Keratinocyte (primary cell): ENCODE data around the gene TSEN34. TPM values are rescaled to one million over a fixed set of nuclear protein-coding genes. Genes with fewer than 3 reads are reported as not detected.
"Not testable (repeated sequence)": the region's sequence is repeated elsewhere in the genome, so short reads cannot be mapped to it uniquely, and the experiment has no call there.

Source experiments
- DNase-seq: peaks from one replicate; pipeline ENCODE4 v3.0.0-alpha.2; 2011; ENCODE audit warnings: low read depth, missing footprints, low spot score
- FAIRE-seq: peaks from 2 replicates; lab custom pipeline; 2011; peaks lifted over from hg19 to GRCh38; lab: Jason Lieb, UNC
- H2AFZ ChIP-seq: 2 replicates; pipeline ENCODE4 v1.6.0; 2012; ENCODE audit warnings: low read length, control low read depth, inconsistent platforms; ENCODE audit not compliant: control insufficient read depth
- H3K27ac ChIP-seq: 2 replicates; pipeline ENCODE4 v1.5.1; 2011; ENCODE audit warnings: low read length; ENCODE audit not compliant: control insufficient read depth, insufficient read depth
- H3K27me3 ChIP-seq: 3 replicates; pipeline ENCODE4 v1.6.0; 2011; ENCODE audit warnings: low read length; ENCODE audit not compliant: control insufficient read depth, insufficient read depth; ENCODE audit errors: extremely low read depth
- H3K36me3 ChIP-seq, 2 experiments: 2 replicates in 1 of 2; 3 replicates in 1 of 2; pipeline ENCODE4 v1.5.1; 2011; ENCODE audit warnings: low read length in 2 of 2, mild to moderate bottlenecking in 1 of 2; ENCODE audit not compliant: control insufficient read depth in 2 of 2, insufficient read depth in 2 of 2; ENCODE audit errors: extremely low read depth in 1 of 2
- H3K4me1 ChIP-seq: 3 replicates; pipeline ENCODE4 v1.5.1; 2011; ENCODE audit warnings: low read length; ENCODE audit not compliant: control insufficient read depth, insufficient read depth; ENCODE audit errors: extremely low read depth
- H3K4me2 ChIP-seq: 3 replicates; pipeline ENCODE4 v1.6.0; 2011; ENCODE audit warnings: low read depth, low read length; ENCODE audit not compliant: control insufficient read depth, insufficient read depth; ENCODE audit errors: extremely low read depth
- H3K4me3 ChIP-seq, 3 experiments: fragments of 200-600 bp in 1 of 3; sonication (generic) in 1 of 3; 2 replicates in 2 of 3; 3 replicates in 1 of 3; pipeline ENCODE4 v1.5.1; 2011 to 2016; ENCODE audit warnings: low read length in 3 of 3, mild to moderate bottlenecking in 3 of 3, control low read depth in 2 of 3, inconsistent platforms in 1 of 3, low read depth in 1 of 3, mixed read lengths in 1 of 3, mixed run types in 1 of 3, moderate library complexity in 1 of 3; ENCODE audit not compliant: control insufficient read depth in 2 of 3, insufficient read depth in 2 of 3; ENCODE audit errors: extremely low read depth in 1 of 3
- H3K79me2 ChIP-seq: 2 replicates; pipeline ENCODE4 v1.6.0; 2012; ENCODE audit warnings: low read length; ENCODE audit not compliant: control insufficient read depth, insufficient read depth
- H3K9ac ChIP-seq: 3 replicates; pipeline ENCODE4 v1.6.0; 2011; ENCODE audit warnings: low read length; ENCODE audit not compliant: control insufficient read depth, insufficient read depth; ENCODE audit errors: extremely low read depth
- H3K9me1 ChIP-seq: 3 replicates; pipeline ENCODE4 v1.6.0; 2011; ENCODE audit warnings: low read length; ENCODE audit not compliant: control insufficient read depth, insufficient read depth; ENCODE audit errors: extremely low read depth
- H3K9me3 ChIP-seq: 2 replicates; pipeline ENCODE4 v1.5.1; 2012; ENCODE audit warnings: low read depth, low read length; ENCODE audit not compliant: control insufficient read depth
- H4K20me1 ChIP-seq: 3 replicates; pipeline ENCODE4 v1.6.0; 2011; ENCODE audit warnings: low read length; ENCODE audit not compliant: control insufficient read depth, insufficient read depth; ENCODE audit errors: extremely low read depth
- dilution Hi-C: fragments of 300-500 bp; cut with MboI; formaldehyde crosslinking; loops from one replicate; pipeline ENCODE4 v1.7.0; 2020; ENCODE audit warnings: low sequenced_read_pairs; ENCODE audit not compliant: extremely low pct_ligation_motif_present
- polyA plus RNA-seq, 5 experiments: library from polyadenylated mRNA; depleted of rRNA in 3 of 5; stranded (reverse) in 3 of 5; stranded (forward) in 1 of 5; unstranded in 1 of 5; fragments of >200 nt; gene quantifications; 1 replicate in 1 of 5; 2 replicates in 3 of 5; 3 replicates in 1 of 5; pipeline versions ENCODE4 v1.2.1 to v1.2.3, GENCODE V29; 2011 to 2012; ENCODE audit warnings: missing spikeins in 2 of 5, low read depth in 1 of 5, low replicate concordance in 1 of 5

Gene TSEN34
- polyA plus RNA-seq, 1 donor (not counting 4 experiments of a cell fraction or from before 2014, with no cell fraction given), result 36.5 TPM

GRCh38 chr19:54223277-54223936 is 32.3 kb downstream of the TSEN34 start:
- dilution Hi-C loops, result not testable (repeated sequence)

GRCh38 chr19:54223937-54224281 is 32.8 kb downstream of the TSEN34 start:
- H3K9ac ChIP-seq, H3K4me1 ChIP-seq, H3K4me3 ChIP-seq, H3K9me3 ChIP-seq, FAIRE-seq, H3K27ac ChIP-seq, dilution Hi-C loops, H2AFZ ChIP-seq, H3K79me2 ChIP-seq, H3K27me3 ChIP-seq, H4K20me1 ChIP-seq, H3K4me2 ChIP-seq, H3K36me3 ChIP-seq, H3K9me1 ChIP-seq, DNase-seq: not testable (repeated sequence)

More at GRCh38 chr19:54223277-54223936, 32.3 kb downstream of the TSEN34 start:
- not testable (repeated sequence) for H3K4me3 ChIP-seq, H3K9me3 ChIP-seq, H2AFZ ChIP-seq, H3K79me2 ChIP-seq, FAIRE-seq, H3K27me3 ChIP-seq, DNase-seq, H4K20me1 ChIP-seq, H3K36me3 ChIP-seq, H3K9me1 ChIP-seq, H3K27ac ChIP-seq, H3K4me2 ChIP-seq, H3K4me1 ChIP-seq, H3K9ac ChIP-seq

- H3K4me1 ChIP-seq, H3K4me3 ChIP-seq, H3K27ac ChIP-seq, H3K27me3 ChIP-seq, H3K9ac ChIP-seq, H4K20me1 ChIP-seq, H2AFZ ChIP-seq, DNase-seq, H3K4me2 ChIP-seq, H3K36me3 ChIP-seq, dilution Hi-C loops, H3K9me3 ChIP-seq, H3K79me2 ChIP-seq, H3K9me1 ChIP-seq, FAIRE-seq: not testable (repeated sequence)
These were observed 33.5 kb downstream of the TSEN34 start for GRCh38 chr19:54224619-54225018.
